ENCODE data around the gene MMD.

The MMD gene

DNA sequence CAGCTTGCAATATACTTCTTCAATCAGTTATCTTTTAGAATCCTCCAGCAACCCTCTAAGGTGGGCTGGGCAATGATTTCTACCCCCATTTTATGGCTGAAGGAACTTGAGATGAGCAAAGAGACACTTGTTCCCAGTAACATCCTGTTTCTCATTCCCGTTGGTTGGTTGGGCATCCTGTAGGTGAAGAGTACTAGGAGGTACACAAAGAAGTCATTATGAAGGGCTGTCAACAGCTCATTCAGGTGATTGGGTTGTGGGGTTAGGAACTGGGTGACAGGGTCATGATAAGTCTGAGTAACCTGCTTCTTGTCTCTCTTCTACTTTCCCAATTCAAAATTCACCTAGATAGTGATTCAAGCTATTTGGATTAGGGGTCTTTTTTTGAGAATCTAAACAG lies 76.5 kb downstream of the MMD start:
- DNase-seq, result no peak

DNA sequence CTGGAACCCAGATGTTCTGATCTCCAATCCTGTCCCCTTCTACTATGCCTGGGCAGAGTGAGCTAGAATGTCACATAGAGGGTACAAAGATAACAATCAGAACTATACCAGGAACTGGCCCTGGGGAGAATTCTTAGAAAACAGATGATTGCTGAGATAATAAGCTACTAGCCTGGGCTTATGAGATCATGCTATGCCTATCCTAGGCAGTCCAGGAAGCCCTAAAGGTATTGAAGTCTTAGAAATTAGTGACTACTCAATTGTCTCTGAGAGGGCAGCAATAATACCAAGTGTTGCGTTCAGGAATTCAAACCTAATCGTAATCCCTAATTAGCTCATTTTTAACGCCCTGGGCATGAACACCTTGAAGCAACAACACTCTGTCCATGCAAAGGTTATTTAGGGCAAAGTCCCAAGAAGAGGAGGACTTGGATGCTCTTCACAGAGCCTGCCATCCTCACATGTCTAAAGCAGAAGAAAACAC lies 77.1 kb downstream of the MMD start:
- DNase-seq, result no peak

DNA sequence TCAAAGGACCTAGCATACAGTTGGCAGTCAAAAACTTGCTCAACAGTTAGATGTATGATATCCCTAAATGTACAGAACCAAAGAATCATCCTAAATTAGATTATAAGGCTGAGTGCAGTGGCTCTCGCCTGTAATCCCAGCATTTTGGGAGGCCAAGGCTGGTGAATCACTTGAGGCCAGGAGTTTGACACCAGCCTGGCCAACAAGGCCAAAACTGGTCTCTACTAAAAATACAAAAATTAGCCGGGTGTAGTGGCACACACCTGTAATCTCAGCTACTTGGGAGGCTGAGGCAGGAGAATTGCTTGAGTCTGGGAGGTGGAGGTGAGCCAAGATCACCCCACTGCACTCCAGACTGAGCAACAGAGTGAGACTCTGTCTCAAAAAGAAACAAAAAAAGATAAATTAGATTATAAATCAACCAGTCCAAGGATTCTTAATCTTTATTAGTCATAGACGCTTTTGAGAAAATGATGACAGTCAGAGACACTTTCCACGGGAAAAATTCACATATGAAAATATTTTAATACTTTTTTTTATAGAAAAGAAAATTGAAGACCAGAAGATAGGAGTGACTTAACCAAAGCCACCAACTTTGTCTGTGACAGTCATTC lies 77.6 kb downstream of the MMD start:
- no peak for DNase-seq

DNA sequence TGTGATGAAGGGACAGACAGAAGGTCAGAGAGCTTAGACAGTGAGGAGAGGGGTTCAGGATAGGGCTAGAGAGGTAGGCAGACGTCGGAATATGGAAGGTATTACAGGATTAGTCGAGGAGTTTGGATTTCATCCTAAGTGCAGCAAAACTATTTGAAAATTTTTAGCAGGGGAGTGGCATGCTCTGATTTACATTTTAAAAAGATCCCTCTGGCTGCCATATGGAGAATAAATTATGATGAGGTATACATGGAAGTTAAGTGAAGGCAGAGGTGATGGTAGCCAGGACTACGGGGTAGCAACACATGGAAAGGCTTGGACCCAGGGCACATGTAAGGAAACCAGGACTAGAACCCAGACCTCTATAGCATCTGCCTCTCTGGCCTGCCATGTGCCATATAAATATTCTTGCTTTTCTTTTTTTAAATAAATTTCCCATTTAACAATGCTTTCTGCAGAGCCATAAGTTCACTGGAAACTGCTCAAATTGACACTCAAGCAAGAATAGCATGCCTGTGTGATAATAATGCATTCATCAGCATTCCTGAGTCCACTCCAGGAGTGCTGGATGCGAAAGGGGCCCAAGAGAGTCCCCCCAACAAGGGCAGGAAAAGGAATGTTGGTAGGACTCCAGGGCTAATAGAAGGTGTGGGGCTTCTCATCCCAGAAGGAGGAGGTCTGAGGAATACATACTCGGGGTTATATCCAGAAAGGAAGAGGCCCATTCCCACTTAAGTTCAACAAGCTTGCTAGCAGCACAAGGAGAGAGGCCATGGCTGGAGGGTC lies 78.6 kb downstream of the MMD start:
- DNase-seq, result no peak

Measured in NCI-H146 (cell line).